Measurements from ENCODE around the gene ABCB8.

- TF ChIP-seq REST (IDR thresholded peaks at IDR 0.05) (no peak), JUND (IDR thresholded peaks at IDR 0.05) (no peak), GABPA (IDR thresholded peaks at IDR 0.05 in 1 of 2, conservative IDR thresholded peaks at IDR 0.05 in 1 of 2) (no peak)
Observed at GRCh38 chr7:150982351-150982750, 45.9 kb upstream of the ABCB8 start.

All from liver (tissue), 2 donors.